HEK293 (cell line): Measurements from ENCODE around the gene ITGA7.

Source experiments
- CTCF ChIA-PET: fragments of 350-600 bp; formaldehyde crosslinking; extraction: SDS; loops from one replicate; lab custom pipeline; 2021; ENCODE audit warnings: antibody characterized with exemption; lab: Yijun Ruan, JAX
- POLR2A ChIA-PET: fragments of 300-600 bp; formaldehyde crosslinking; extraction: SDS; loops from one replicate; lab custom pipeline; 2020; ENCODE audit warnings: antibody characterized with exemption, inconsistent platforms; lab: Yijun Ruan, JAX
- H3K27ac ChIP-seq: fragments of 200-500 bp; sonication (Bioruptor generic); 2 replicates; pipeline ENCODE4 v1.5.1; 2014; ENCODE audit warnings: low read depth, low read length, control low read depth, inconsistent platforms; ENCODE audit errors: extremely low read depth
- H3K36me3 ChIP-seq, 2 experiments: fragments of 200-500 bp in 1 of 2; sonication (Bioruptor generic) in 1 of 2; 1 replicate in 1 of 2; 2 replicates in 1 of 2; pipeline ENCODE4 v1.5.1; 2014 to 2017; ENCODE audit warnings: inconsistent platforms in 2 of 2, low read length in 2 of 2; ENCODE audit not compliant: control insufficient read depth in 2 of 2, insufficient read depth in 1 of 2
- H3K4me1 ChIP-seq: fragments of 200-500 bp; sonication (Bioruptor generic); 2 replicates; pipeline ENCODE4 v1.5.1; 2014; ENCODE audit warnings: mild to moderate bottlenecking, low read length, inconsistent platforms; ENCODE audit not compliant: control insufficient read depth, insufficient read depth
- H3K4me3 ChIP-seq: 2 replicates; pipeline ENCODE4 v1.5.1; 2011; ENCODE audit warnings: low read depth, mild to moderate bottlenecking, control low read depth, low read length, moderate library complexity
- H3K9me3 ChIP-seq: fragments of 200-500 bp; sonication (Bioruptor generic); 2 replicates; pipeline ENCODE4 v1.5.1; 2014; ENCODE audit warnings: low read depth, low read length, inconsistent platforms; ENCODE audit not compliant: control insufficient read depth, insufficient read depth
- BCL11B ChIP-seq: fragments of 450-650 bp; formaldehyde crosslinking; IDR thresholded peaks from 2 replicates; pipeline ENCODE4 v1.5.1; 2016; ENCODE audit warnings: low read depth, missing biosample characterization, missing genetic modification characterization
- ELK4 ChIP-seq: IDR thresholded peaks from 2 replicates; pipeline ENCODE4 v1.6.1; 2011; ENCODE audit warnings: mild to moderate bottlenecking, low read depth, low read length, borderline replicate concordance
- GLIS2 ChIP-seq: fragments of 450-650 bp; formaldehyde crosslinking; IDR thresholded peaks from 2 replicates; pipeline ENCODE4 v1.5.1; 2016; ENCODE audit warnings: missing biosample characterization, missing genetic modification characterization
- PRDM10 ChIP-seq: fragments of 450-650 bp; formaldehyde crosslinking; IDR thresholded peaks from 2 replicates; pipeline ENCODE4 v1.5.1; 2016; ENCODE audit warnings: missing biosample characterization, missing genetic modification characterization
- TCF7L2 ChIP-seq: IDR thresholded peaks from 2 replicates; pipeline ENCODE4 v1.6.1; 2011; ENCODE audit warnings: low read depth, mild to moderate bottlenecking, inconsistent platforms, low read length, moderate library complexity, borderline replicate concordance
- ZBTB1 ChIP-seq: fragments of 450-650 bp; formaldehyde crosslinking; IDR thresholded peaks from 2 replicates; pipeline ENCODE4 v1.5.1; 2016; ENCODE audit warnings: missing biosample characterization, missing genetic modification characterization
- ZIC2 ChIP-seq: fragments of 450-650 bp; formaldehyde crosslinking; IDR thresholded peaks from 2 replicates; pipeline ENCODE4 v1.5.1; 2016; ENCODE audit warnings: missing biosample characterization, missing genetic modification characterization
- ZNF132 ChIP-seq: fragments of 450-650 bp; formaldehyde crosslinking; IDR thresholded peaks from 2 replicates; pipeline ENCODE4 v1.5.1; 2017; ENCODE audit warnings: missing biosample characterization, missing genetic modification characterization, borderline replicate concordance
- ZNF280D ChIP-seq: fragments of 450-650 bp; formaldehyde crosslinking; IDR thresholded peaks from 2 replicates; pipeline ENCODE4 v1.5.1; 2016; ENCODE audit warnings: missing biosample characterization, missing genetic modification characterization
- ZNF670 ChIP-seq: fragments of 450-650 bp; formaldehyde crosslinking; IDR thresholded peaks from 2 replicates; pipeline ENCODE4 v1.5.1; 2016; ENCODE audit warnings: missing biosample characterization, missing genetic modification characterization, low read depth
- ZNF704 ChIP-seq: fragments of 450-650 bp; formaldehyde crosslinking; IDR thresholded peaks from 2 replicates; pipeline ENCODE4 v1.5.1; 2016; ENCODE audit warnings: missing biosample characterization, missing genetic modification characterization
- TF ChIP-seq, protein P1 (sequence below): fragments of 450-650 bp; formaldehyde crosslinking; IDR thresholded peaks from 2 replicates; pipeline ENCODE4 v1.5.1; 2016; ENCODE audit warnings: missing biosample characterization, missing genetic modification characterization

ITGA7 gene

GRCh38 chr12:55724226-55724939, 16.7 kb upstream of the ITGA7 start (continued):
- TF ChIP-seq ELK4 = no peak

DNA sequence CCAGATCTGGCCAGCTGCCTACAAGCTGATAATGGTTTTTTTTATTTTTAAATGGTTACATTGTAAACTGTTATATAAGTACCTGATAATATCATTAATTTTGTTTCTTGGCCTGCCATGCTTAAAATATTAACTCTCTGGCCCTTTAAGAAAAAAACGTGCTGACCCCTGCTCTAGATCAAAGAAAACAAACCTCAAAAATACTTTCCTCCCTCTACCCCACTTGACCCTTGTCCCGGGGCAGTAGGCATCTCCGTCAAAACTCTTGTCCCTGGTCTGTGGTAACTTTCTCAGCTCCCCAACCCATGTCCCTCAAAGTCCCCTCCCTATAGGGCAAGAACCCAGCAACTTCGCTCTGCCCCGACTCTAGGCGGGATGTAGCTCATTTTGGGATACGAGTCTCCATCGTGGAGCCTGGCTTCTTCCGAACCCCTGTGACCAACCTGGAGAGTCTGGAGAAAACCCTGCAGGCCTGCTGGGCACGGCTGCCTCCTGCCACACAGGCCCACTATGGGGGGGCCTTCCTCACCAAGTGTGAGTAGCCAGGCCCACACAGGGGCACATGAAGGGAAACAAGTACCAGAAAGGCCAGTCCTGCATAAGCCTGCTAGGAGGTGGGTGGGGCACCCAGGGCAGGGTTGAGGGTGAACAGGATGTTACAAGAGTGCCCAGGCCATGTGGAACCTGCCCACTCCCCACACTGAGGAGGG, 16.0 kb upstream of the ITGA7 start:
- Histone ChIP-seq H3K27ac (no peak overlapping the region), H3K4me1 (no peaks in the 10 kb centered on the region)

GRCh38 chr12:55722948-55723347, 15.2 kb upstream of the ITGA7 start:
- H3K36me3 ChIP-seq = peaks cover 12 to 72% of the 10 kb centered on the region in 2 experiments
- TF ChIP-seq BCL11B (tag by site-specific recombination) (no peak), ZNF704 (tag by site-specific recombination) (no peak), ZNF280D (tag by site-specific recombination) (no peak), ZNF670 (no peak), ZNF132 (tag by site-specific recombination) (no peak)
- TF ChIP-seq, protein P1, sequence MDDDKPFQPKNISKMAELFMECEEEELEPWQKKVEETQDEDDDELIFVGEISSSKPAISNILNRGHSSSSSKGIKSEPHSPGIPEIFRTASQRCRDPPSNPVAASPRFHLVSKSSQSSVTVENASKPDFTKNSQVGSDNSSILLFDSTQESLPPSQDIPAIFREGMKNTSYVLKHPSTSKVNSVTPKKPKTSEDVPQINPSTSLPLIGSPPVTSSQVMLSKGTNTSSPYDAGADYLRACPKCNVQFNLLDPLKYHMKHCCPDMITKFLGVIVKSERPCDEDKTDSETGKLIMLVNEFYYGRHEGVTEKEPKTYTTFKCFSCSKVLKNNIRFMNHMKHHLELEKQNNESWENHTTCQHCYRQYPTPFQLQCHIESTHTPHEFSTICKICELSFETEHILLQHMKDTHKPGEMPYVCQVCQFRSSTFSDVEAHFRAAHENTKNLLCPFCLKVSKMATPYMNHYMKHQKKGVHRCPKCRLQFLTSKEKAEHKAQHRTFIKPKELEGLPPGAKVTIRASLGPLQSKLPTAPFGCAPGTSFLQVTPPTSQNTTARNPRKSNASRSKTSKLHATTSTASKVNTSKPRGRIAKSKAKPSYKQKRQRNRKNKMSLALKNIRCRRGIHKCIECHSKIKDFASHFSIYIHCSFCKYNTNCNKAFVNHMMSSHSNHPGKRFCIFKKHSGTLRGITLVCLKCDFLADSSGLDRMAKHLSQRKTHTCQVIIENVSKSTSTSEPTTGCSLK = no peak
- TF ChIP-seq, all 188 proteins: peak for 0
- ChIA-PET CTCF (interaction anchor here (0.7 to 7.0 kb wide), 6 partner anchors 8 to 77 kb away, joined by 3 to 127 read pairs (median 4); partner anchors contain the start of gene ITGA7), POLR2A (interaction anchor here (0.6 to 1.3 kb wide), 3 partner anchors 22 to 145 kb away, joined by 3 to 4 read pairs (median 4); no protein-coding TSS in a partner anchor)
- Histone ChIP-seq H3K4me3 (no peak overlapping the region), H3K4me1 (peaks cover under 1% of the 10 kb centered on the region; the same call in 1 of the 2 replicates), H3K27ac (no peak overlapping the region), H3K9me3 (no peaks in the 10 kb centered on the region)

More for the DNA sequence above, 16.0 kb upstream of the ITGA7 start:
- Histone ChIP-seq H3K4me3 (no peak overlapping the region), H3K9me3 (no peaks in the 10 kb centered on the region), H3K36me3 (peaks cover 12 to 71% of the 10 kb centered on the region in 2 experiments)
- CTCF ChIA-PET = interaction anchor here (0.7 to 7.0 kb wide), 6 partner anchors 13 to 78 kb away, joined by 3 to 127 read pairs (median 6); partner anchors contain the start of gene ITGA7
- TF ChIP-seq GLIS2 (tag by site-specific recombination) = peak; percentile 23; the same call in 1 of the 2 replicates
- TF ChIP-seq PRDM10 (tag by site-specific recombination) = 0 out of 2 replicates have a peak, but pooled peaks have one; percentile 1
- TF ChIP-seq ZIC2 = peak; percentile 41; the same call in 1 of the 2 replicates
- no peak for TF ChIP-seq ZBTB1 (tag by site-specific recombination)
- no peak for TF ChIP-seq TCF7L2
- POLR2A ChIA-PET = interaction anchor here (1.3 kb wide), 1 partner anchor 21 kb away, joined by 3 read pairs; no protein-coding TSS in a partner anchor
